Measurements from ENCODE around the gene DHRS3.

DNA sequence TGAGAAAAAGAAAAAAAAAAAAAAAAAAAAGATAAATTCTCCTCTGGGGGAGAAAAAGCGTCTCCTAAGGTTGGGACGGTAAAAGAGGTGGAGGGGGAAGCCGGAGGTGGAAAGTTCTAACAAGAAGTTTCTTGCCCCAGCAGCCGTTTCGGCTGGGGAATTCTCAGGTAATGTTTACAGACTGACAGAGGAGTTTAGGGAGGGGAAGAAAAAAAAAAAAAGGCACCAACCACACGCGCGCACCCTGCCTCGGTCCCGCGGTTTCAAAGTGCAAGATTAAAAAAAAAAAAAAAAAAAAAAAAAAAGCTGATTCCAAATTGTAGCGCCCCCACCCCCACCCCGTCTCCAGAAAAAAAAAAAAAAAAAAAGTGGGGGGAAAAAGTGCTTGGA is 504 bp downstream of the DHRS3 start:
- TF ChIP-seq NR2C2 (CRISPR knock-in tag; IDR thresholded peaks at IDR 0.05) (no peak), CREM (CRISPR knock-in tag; IDR thresholded peaks at IDR 0.05) (no peak)
- TF ChIP-seq, protein P1, sequence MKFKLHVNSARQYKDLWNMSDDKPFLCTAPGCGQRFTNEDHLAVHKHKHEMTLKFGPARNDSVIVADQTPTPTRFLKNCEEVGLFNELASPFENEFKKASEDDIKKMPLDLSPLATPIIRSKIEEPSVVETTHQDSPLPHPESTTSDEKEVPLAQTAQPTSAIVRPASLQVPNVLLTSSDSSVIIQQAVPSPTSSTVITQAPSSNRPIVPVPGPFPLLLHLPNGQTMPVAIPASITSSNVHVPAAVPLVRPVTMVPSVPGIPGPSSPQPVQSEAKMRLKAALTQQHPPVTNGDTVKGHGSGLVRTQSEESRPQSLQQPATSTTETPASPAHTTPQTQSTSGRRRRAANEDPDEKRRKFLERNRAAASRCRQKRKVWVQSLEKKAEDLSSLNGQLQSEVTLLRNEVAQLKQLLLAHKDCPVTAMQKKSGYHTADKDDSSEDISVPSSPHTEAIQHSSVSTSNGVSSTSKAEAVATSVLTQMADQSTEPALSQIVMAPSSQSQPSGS (CRISPR knock-in tag; IDR thresholded peaks at IDR 0.05; ENCODE audit: borderline replicate concordance, low read depth): no peak
- TF ChIP-seq, protein P2, sequence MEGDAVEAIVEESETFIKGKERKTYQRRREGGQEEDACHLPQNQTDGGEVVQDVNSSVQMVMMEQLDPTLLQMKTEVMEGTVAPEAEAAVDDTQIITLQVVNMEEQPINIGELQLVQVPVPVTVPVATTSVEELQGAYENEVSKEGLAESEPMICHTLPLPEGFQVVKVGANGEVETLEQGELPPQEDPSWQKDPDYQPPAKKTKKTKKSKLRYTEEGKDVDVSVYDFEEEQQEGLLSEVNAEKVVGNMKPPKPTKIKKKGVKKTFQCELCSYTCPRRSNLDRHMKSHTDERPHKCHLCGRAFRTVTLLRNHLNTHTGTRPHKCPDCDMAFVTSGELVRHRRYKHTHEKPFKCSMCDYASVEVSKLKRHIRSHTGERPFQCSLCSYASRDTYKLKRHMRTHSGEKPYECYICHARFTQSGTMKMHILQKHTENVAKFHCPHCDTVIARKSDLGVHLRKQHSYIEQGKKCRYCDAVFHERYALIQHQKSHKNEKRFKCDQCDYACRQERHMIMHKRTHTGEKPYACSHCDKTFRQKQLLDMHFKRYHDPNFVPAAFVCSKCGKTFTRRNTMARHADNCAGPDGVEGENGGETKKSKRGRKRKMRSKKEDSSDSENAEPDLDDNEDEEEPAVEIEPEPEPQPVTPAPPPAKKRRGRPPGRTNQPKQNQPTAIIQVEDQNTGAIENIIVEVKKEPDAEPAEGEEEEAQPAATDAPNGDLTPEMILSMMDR (IDR thresholded peaks at IDR 0.05): no peak

Measured in WTC11 (cell line).